ENCODE measurements around the gene LIN28B. TPM values are rescaled to one million over a fixed set of nuclear protein-coding genes. Genes with fewer than 3 reads are reported as not detected.

The LIN28B gene
- total RNA-seq, 2 donors from 2014 or later = not detected

DNA sequence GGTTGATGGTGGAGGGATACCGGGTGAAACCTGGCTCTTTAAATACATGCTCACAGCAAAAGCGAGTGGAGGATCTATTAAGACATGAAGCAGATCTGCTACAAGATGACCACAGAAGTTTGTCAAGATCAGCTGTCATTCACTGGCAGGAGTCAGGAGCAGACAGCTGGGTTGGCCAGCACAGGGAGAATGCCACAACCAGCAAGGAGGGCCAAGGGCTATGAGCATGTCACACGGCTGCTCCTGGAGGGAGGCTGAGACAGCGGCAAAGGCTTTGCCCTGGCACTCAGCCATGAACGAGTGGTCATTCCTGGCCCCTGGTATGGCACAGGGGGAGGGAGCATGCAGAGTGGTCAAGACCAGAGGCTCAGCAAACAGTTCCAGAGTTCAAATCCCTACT, 145.3 kb downstream of the LIN28B start:
- Mint-ChIP-seq H3K36me3 (ENCODE audit: low read depth) (no peaks in the 10 kb centered on the region), H3K27ac (no peak overlapping the region), H3K27me3 (peaks cover 21% of the 10 kb centered on the region), H3K4me3 (no peak overlapping the region), H3K4me1 (no peaks in the 10 kb centered on the region)
- no peaks in the 10 kb centered on the region for H3K9me3 ChIP-seq (ENCODE audit: control insufficient read depth, low read length, poor library complexity, severe bottlenecking)
- no peak for DNase-seq
- no peak for ATAC-seq

DNA sequence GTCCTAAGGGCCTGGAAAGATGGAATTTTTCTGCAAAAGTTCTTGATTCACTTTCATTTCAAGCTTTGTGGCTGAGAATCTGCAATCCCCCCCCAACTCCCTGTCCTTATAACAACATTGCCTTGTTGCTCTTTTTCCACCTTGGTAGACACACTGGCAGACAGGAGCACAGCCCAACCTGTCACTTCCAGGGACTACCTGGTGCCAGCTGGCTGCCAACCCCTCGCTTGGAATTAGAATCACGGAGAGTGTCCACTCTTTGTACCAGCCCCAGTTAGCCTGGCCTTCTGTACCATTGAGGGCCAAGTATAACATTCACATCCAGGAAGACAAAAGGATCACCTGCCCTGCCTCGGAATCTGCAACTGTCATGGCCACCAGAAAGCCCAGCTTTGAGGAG, 148.2 kb downstream of the LIN28B start:
- Mint-ChIP-seq H3K4me1 (no peaks in the 10 kb centered on the region), H3K4me3 (no peak overlapping the region), H3K36me3 (ENCODE audit: low read depth) (no peaks in the 10 kb centered on the region), H3K27ac (no peak overlapping the region), H3K27me3 (peaks cover 39% of the 10 kb centered on the region)
- ATAC-seq (no peak), DNase-seq (no peak)
- no peaks in the 10 kb centered on the region for H3K9me3 ChIP-seq (ENCODE audit: control insufficient read depth, low read length, poor library complexity, severe bottlenecking)

DNA sequence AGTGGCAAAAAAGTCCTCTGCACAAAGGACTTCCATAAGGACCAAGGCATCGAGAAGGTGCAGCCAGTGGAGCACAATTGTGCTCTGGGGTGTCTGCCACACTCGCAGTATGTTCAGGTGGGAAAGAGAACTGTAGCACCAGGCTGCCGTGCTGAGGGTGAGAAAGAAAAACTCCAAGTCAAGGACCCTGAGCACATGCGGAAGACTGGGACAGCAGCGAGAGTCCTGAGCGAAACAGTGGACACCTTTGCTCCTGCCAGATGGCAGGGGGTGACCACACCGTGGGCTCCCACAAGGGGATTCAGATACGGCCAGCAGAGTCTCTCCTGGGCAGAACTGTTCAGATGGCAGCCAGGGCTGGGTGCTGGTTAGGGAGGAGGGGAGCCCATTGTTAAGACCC, 149.4 kb downstream of the LIN28B start:
- Mint-ChIP-seq H3K27ac (no peak overlapping the region), H3K4me1 (no peaks in the 10 kb centered on the region), H3K4me3 (no peak overlapping the region), H3K36me3 (ENCODE audit: low read depth) (no peaks in the 10 kb centered on the region), H3K27me3 (peaks cover 50% of the 10 kb centered on the region)
- no peaks in the 10 kb centered on the region for H3K9me3 ChIP-seq (ENCODE audit: control insufficient read depth, low read length, poor library complexity, severe bottlenecking)
- DNase-seq (no peak), ATAC-seq (no peak)

DNA sequence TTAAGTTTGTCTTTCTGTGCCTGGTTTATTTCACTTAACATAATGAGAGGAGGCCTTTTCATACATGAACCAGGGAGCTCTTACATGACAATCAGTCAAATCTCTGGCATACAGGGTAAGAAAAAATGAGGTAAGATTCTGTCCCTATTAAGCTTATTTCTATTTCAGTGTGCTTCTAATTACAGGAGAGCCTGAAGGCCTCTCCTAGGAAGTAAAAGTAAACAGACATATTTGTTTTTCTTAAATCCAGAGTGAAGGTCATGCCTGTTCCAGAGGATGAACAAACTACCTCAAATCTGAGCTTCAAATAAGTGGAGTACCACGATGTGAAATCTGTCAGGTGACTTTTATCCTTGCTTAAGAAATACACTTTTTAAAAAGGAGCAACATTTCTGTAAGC, 150.3 kb downstream of the LIN28B start:
- Mint-ChIP-seq H3K27me3 (peaks cover 54% of the 10 kb centered on the region), H3K36me3 (ENCODE audit: low read depth) (no peaks in the 10 kb centered on the region)
- no peak for ATAC-seq

DNA sequence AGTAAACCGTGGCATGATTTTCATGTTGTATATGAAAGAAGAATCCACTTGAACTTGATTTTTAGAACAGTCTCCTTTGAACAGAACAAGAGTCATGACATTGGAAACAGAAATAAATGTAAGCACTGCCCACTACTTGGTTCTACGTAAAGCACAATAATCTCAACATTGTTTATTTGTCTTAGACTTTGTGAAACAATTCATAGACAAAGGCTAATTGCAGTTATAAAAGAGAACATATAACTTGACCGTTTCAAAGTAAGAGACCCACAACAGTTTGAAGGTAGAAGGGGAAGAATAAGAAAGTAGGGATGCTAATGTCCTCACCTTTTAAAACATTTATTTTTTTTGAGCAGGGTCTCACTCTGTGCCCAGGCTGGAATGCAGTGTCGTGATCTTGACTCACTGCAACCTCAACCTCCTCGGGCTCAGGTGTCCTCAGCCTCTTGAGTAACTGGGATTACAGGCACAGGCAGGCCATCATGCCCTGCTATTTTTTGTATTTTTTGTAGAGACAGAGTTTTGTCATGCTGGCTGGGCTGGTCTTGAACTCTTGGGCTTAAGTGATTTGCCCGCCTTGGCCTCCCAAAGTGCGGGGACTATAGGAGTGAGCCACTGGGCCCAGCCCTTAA, 151.8 kb downstream of the LIN28B start:
- Mint-ChIP-seq H3K27ac (no peak overlapping the region), H3K36me3 (ENCODE audit: low read depth) (no peaks in the 10 kb centered on the region), H3K4me3 (no peak overlapping the region), H3K27me3 (peaks cover 64% of the 10 kb centered on the region), H3K4me1 (no peaks in the 10 kb centered on the region)
- DNase-seq (no peak), ATAC-seq (no peak)
- H3K9me3 ChIP-seq (ENCODE audit: control insufficient read depth, low read length, poor library complexity, severe bottlenecking) = no peaks in the 10 kb centered on the region

More for the DNA sequence above, 150.3 kb downstream of the LIN28B start:
- Mint-ChIP-seq H3K27ac (no peak overlapping the region), H3K4me3 (no peak overlapping the region), H3K4me1 (no peaks in the 10 kb centered on the region)
- no peak for DNase-seq
- H3K9me3 ChIP-seq (ENCODE audit: control insufficient read depth, low read length, poor library complexity, severe bottlenecking) = no peaks in the 10 kb centered on the region

DNA sequence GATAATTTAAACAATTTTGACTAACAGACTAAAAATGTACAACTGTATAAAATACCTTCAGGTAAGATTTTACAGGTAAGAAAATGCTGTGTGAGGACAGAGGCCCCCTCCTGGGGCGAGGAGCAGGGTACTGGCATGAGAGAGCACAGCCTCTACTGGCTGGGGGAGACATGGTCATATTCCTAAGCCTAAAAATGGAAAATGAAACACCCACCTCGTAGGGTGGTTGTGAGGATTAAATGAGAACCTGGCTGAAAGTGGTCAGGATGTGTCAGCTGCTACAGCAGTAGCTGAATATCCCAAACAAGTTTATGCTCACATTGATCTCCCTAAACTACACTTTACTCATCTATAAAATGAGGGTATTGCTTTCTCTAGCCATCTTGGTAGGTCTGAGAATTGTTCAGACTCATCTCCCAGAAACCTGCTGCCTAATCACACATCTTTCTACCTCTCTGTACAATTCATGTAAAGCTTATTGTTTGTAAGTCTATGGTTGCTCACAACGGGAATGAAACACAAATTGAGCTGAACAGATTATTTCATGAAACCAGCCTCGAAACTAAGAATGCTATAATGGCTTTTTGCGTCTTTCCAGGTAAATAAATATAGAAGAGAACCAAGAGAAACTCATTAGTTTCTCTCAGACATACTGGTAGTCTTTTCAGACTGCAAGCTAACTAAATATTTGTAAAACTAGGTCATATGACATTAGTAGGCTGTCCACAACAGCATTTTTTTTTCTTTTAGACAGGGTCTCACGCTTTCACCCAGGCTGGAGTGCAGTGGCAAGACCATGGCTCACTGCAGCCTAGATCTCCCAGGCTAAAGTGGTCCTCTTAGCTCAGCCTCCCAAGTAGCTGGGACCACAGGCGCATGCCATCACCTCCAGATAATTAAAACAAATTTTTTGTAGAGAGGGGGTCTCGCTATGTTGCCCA, 153.3 kb downstream of the LIN28B start:
- Mint-ChIP-seq H3K36me3 (ENCODE audit: low read depth) (no peaks in the 10 kb centered on the region), H3K27ac (no peak overlapping the region), H3K4me3 (no peak overlapping the region), H3K4me1 (no peaks in the 10 kb centered on the region), H3K27me3 (peaks cover 60% of the 10 kb centered on the region)
- no peak for DNase-seq
- ATAC-seq = no peak
- no peaks in the 10 kb centered on the region for H3K9me3 ChIP-seq (ENCODE audit: control insufficient read depth, low read length, poor library complexity, severe bottlenecking)

DNA sequence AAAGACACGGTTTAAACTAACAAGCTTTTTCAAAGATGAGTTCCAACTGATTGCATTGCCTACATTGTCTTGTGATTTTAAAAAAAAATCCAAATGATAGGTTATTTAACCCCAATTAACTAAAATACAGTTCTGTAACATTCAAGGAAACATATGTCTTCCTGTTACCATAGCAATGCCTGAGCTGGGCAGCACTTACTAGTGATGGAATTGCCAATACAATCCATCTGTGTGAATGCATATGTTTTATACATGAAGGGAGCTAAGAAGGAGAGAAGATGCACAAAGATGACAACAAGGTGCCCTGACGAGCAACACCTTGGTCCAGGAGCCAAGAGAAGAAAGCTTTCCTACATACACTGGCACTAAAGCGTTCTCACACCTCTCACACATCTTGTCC, 154.2 kb downstream of the LIN28B start:
- Mint-ChIP-seq H3K4me3 (no peak overlapping the region), H3K27ac (no peak overlapping the region), H3K27me3 (peaks cover 58% of the 10 kb centered on the region), H3K4me1 (no peaks in the 10 kb centered on the region), H3K36me3 (ENCODE audit: low read depth) (no peaks in the 10 kb centered on the region)
- DNase-seq (no peak), ATAC-seq (no peak)
- no peaks in the 10 kb centered on the region for H3K9me3 ChIP-seq (ENCODE audit: control insufficient read depth, low read length, poor library complexity, severe bottlenecking)

DNA sequence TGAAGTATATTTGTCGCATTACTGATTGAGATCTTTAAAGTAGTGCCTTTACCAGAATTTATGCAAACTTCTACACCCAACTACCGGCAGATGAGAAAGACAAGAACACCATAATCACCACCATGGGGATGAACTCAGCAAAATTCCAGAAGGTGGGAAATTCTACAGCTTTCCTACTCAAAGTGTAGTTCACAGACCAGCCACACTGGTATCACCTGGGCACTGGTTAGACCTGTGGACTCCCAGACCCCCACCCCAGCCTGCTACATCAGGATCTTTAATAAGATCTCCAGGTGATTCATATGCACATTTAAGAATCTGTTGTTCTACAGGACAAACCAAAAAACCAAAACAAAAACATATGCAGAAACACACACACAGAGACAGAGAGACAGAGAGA, 155.0 kb downstream of the LIN28B start:
- H3K4me1 Mint-ChIP-seq = peaks cover 2% of the 10 kb centered on the region
- H3K27ac Mint-ChIP-seq = no peak overlapping the region
- peaks cover 63% of the 10 kb centered on the region for H3K27me3 Mint-ChIP-seq
- no peaks in the 10 kb centered on the region for H3K36me3 Mint-ChIP-seq (ENCODE audit: low read depth)
- DNase-seq (no peak), ATAC-seq (no peak)
- no peaks in the 10 kb centered on the region for H3K9me3 ChIP-seq (ENCODE audit: control insufficient read depth, low read length, poor library complexity, severe bottlenecking)
- H3K4me3 Mint-ChIP-seq = no peak overlapping the region

DNA sequence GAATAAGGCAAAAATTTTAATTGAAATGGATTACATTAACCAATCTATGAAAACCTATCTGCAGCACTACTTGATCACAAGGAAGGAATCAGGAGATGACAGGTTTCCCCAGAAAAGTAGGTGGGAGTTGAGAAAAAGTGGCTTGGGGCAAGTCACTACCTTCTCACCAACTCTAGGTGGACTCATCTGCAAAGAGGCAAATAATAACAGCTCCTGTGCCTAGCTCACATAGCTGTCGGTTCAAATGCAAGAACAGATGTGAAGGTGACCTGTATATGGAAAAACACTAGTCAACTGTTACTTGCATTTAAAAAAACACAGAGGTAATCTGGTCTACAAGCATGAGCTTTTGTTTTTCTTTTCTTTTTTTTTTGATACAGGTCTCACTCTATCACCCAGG, 155.7 kb downstream of the LIN28B start:
- no peaks in the 10 kb centered on the region for H3K9me3 ChIP-seq (ENCODE audit: control insufficient read depth, low read length, poor library complexity, severe bottlenecking)
- Mint-ChIP-seq H3K36me3 (ENCODE audit: low read depth) (no peaks in the 10 kb centered on the region), H3K4me3 (no peak overlapping the region), H3K4me1 (peaks cover 2% of the 10 kb centered on the region), H3K27me3 (peaks cover 64% of the 10 kb centered on the region), H3K27ac (no peak overlapping the region)
- DNase-seq = no peak
- no peak for ATAC-seq

DNA sequence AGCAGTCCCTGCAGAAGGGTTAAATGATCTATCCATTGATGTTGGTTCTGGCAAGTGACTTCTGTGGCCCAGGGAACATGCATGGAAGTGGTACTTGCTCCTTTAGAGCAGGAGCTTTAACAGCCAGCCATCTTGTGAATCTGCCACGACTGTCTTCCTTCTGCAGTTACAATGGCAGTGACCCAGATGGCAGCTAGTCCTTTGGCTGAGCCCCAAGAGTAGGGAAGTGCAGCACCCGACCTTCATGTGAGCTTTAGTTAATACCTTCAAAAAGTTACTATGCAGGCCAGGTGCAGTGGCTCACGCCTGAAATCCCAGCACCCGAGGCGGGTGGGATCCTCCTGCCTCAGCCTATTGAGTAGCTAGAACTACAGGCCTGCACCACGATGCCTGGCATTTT, 156.5 kb downstream of the LIN28B start:
- Mint-ChIP-seq H3K36me3 (ENCODE audit: low read depth) (no peaks in the 10 kb centered on the region), H3K27me3 (peaks cover 64% of the 10 kb centered on the region), H3K4me1 (peaks cover 2% of the 10 kb centered on the region), H3K4me3 (no peak overlapping the region), H3K27ac (no peak overlapping the region)
- ATAC-seq = no peak
- no peak for DNase-seq
- no peaks in the 10 kb centered on the region for H3K9me3 ChIP-seq (ENCODE audit: control insufficient read depth, low read length, poor library complexity, severe bottlenecking)

DNA sequence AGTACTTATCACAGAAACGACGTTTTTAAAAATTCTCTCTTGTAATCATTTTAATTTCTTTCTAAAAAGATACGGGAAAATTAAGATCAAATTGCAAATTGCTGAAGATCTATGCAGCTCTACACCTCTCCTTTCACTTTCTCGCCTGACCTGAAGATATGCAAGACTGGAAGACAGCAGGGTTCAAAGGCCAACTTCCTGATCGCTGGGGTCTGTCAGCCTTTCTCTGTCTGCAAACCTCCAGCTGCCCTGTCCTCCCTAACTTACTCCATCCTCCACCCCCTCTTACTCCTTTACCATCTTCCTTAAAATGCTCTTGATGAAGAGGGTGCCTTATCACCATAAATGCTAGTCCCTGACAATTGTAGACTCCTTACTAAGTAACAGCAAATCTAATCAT, 159.2 kb downstream of the LIN28B start:
- Mint-ChIP-seq H3K4me3 (no peak overlapping the region), H3K27me3 (peaks cover 49% of the 10 kb centered on the region), H3K27ac (no peak overlapping the region), H3K36me3 (ENCODE audit: low read depth) (no peaks in the 10 kb centered on the region), H3K4me1 (peaks cover 2% of the 10 kb centered on the region)
- ATAC-seq (no peak), DNase-seq (no peak)
- no peaks in the 10 kb centered on the region for H3K9me3 ChIP-seq (ENCODE audit: control insufficient read depth, low read length, poor library complexity, severe bottlenecking)

DNA sequence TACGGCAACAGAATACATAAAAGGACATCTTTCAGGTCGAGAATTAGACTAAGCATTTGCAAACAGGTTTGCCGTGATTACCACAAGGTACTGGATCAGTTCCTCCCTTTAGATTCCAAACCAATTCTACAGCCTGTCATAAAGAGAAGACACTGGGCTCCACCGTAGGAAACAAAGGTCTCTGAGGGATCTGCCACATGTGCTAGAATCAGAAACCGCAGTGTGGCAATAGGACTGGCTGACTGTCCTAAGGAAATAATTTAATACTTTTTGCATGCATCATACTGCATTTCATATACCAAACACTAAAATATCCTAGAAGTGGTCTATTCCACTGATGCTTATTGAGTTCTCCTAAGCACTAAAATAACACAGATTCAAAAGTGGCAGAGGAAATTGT, 163.7 kb downstream of the LIN28B start:
- no peak overlapping the region for H3K27ac Mint-ChIP-seq
- ATAC-seq = no peak
- no peak overlapping the region for H3K4me3 Mint-ChIP-seq
- H3K36me3 Mint-ChIP-seq (ENCODE audit: low read depth) = peaks cover 2% of the 10 kb centered on the region
- no peak for DNase-seq
- H3K27me3 Mint-ChIP-seq = peaks cover 44% of the 10 kb centered on the region
- H3K4me1 Mint-ChIP-seq = peaks cover 2% of the 10 kb centered on the region
- no peaks in the 10 kb centered on the region for H3K9me3 ChIP-seq (ENCODE audit: control insufficient read depth, low read length, poor library complexity, severe bottlenecking)

DNA sequence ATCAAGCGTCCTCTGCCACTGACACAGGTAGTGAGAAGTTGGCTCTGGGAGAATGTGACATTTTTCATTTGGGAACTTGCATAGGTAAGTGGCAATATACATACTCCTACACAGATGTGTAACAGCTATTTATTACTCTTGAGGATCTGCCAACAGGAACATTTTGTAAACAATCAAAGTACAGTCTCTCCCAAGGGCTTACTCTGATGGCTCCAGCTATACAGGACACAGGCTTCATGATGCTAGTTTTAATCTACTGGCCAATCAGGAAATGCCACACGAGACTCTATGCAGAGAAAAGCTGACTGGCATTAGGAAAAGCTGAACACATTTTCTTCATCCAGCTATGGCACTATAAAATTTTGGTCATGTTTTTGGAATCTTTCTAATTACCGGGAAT, 165.1 kb downstream of the LIN28B start:
- H3K36me3 Mint-ChIP-seq (ENCODE audit: low read depth) = peaks cover 2% of the 10 kb centered on the region
- H3K27ac Mint-ChIP-seq = no peak overlapping the region
- DNase-seq (no peak), ATAC-seq (no peak)
- H3K27me3 Mint-ChIP-seq = peaks cover 37% of the 10 kb centered on the region
- H3K4me1 Mint-ChIP-seq = no peaks in the 10 kb centered on the region
- H3K4me3 Mint-ChIP-seq = no peak overlapping the region
- H3K9me3 ChIP-seq (ENCODE audit: control insufficient read depth, low read length, poor library complexity, severe bottlenecking) = no peaks in the 10 kb centered on the region

DNA sequence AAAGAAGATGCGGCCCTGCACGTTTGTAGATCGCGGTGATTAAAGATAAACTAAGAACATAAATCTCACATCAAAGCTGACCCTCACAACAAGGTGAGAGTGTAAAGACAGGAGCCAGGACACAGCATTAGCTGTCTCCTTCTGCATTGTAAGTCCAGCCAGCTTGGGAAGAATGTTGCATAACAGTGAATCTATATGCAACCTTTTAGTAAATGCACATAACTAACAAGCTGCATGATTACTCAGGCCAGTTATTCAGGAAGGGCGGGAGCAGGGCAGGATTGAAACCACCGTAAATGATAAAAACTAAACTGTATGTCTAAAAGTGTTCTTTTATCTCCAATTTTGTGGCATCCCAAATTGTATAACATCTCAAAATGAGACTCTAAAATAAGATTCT, 165.8 kb downstream of the LIN28B start:
- Mint-ChIP-seq H3K4me3 (no peak overlapping the region), H3K4me1 (no peaks in the 10 kb centered on the region), H3K27ac (no peak overlapping the region), H3K36me3 (ENCODE audit: low read depth) (peaks cover 2% of the 10 kb centered on the region), H3K27me3 (peaks cover 31% of the 10 kb centered on the region)
- ATAC-seq (no peak), DNase-seq (no peak)
- H3K9me3 ChIP-seq (ENCODE audit: control insufficient read depth, low read length, poor library complexity, severe bottlenecking) = no peaks in the 10 kb centered on the region

All from T-helper 17 cell (primary cell).